ENCODE data around the gene TUBB2A.
A peak's percentile ranks its signal among the peaks of the same experiment; 100 is the strongest.
"Not testable (repeated sequence)": the region's sequence is repeated elsewhere in the genome, so short reads cannot be mapped to it uniquely, and the experiment has no call there.

Gene TUBB2A

GRCh38 chr6:3181105-3181504 is 23.8 kb upstream of the TUBB2A start:
- DNase-seq (ENCODE audit: low read depth in 3 of 3): no peak

DNA sequence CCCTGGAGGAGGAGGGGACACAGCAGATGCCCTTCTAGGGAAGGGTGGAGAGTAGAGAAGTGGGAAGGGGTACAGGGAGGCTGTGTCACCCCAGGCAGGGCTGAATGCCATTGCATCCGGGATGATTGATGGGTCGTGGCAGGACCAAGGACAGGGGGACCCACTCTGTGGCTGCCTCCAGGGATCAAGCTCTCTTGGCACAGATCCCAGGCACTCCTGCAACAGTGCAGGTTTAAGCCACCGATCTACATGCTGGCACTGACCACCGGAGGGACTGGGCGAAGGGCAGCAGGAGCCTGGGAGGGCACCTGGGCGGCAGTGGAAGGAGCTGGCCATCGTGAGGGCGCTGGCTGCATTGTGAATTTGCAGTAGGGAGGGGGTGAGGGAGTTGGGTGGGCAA is 22.6 kb upstream of the TUBB2A start:
- not testable (repeated sequence) for DNase-seq (ENCODE audit: low read depth in 3 of 3)

DNA sequence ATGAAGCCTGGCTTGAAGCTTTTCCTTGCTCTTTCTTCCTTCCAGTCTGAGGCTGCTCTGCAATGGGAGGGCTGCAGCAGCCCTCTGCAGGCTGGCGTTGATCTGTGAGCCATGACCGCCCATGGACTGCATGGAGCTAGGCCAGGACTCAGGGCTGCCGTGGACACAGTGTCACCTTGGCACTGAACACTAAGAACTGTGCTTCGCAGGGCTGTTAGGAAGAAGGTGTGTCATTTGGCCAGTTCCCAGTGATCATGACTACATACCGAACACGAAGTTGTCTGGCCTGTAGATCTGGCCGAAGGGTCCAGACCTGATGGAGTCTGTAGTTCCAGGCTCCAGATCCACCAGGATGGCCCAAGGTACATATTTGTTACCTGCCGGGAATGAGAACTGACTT is 21.3 kb upstream of the TUBB2A start:
- DNase-seq (ENCODE audit: low read depth in 3 of 3): not testable (repeated sequence)

GRCh38 chr6:3176562-3177355 is 19.4 kb upstream of the TUBB2A start:
- DNase-seq (ENCODE audit: low read depth in 3 of 3): peak in 2 of 3 donors; percentile 29 to 41

- DNase-seq (ENCODE audit: low read depth in 3 of 3): no peak
Observed at GRCh38 chr6:3175715-3176402, 18.5 kb upstream of the TUBB2A start.

DNA sequence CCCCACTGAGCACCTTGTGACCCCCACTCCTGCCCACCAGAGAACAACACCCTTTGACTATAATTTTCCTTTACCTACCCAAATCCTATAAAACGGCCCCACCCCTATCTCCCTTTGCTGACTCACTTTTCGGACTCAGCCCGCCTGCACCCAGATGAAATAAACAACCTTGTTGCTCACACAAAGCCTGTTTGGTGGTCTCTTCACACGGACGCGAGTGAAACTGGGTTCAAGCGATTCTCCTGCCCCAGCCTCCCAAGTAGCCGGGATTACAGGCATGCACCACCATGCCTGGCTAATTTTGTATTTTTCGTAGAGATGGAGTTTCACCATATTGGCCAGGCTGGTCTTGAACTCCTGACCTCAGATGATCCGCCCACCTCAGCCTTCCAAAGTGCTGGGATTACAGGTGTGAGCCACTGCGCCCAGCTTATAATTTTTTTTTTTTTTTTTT is 16.3 kb upstream of the TUBB2A start:
- not testable (repeated sequence) for DNase-seq (ENCODE audit: low read depth in 3 of 3)

- not testable (repeated sequence) for DNase-seq (ENCODE audit: low read depth in 3 of 3)
Observed at GRCh38 chr6:3172789-3173188, 15.4 kb upstream of the TUBB2A start.

DNA sequence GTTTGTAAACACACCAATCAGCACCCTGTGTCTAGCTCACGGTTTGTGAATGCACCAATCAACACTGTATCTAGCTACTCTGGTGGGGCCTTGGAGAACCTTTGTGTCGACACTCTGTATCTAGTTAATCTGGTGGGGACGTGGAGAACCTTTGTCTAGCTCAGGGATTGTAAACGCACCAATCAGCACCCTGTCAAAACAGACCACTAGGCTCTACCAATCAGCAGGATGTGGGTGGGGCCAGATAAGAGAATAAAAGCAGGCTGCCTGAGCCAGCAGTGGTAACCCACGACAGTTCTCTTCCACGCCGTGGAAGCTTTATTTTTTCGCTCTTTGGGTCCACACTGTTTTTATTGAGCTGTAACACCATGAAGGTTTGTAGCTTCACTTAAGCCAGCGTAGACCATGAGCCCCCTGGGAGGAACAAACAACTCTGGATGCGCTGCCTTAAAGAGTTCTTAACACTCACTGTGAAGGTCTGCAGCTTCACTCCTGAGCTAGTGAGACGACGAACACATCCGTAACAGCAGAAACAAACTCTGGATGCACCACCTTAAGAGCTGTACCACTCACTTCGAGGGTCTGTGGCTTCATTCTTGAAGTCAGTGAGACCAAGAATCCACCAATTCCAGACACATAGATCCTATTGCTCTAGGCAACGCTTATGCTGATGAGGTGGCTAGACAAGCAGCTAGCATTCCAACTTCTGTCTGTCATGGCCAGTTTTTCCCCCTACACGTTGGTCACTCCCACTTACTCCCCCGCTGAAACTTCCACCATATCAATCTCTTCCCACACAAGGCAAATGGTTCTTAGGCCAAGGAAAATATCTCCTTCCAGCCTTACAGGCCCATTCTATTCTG is 14.2 kb upstream of the TUBB2A start:
- DNase-seq (ENCODE audit: low read depth in 3 of 3): not testable (repeated sequence)

DNA sequence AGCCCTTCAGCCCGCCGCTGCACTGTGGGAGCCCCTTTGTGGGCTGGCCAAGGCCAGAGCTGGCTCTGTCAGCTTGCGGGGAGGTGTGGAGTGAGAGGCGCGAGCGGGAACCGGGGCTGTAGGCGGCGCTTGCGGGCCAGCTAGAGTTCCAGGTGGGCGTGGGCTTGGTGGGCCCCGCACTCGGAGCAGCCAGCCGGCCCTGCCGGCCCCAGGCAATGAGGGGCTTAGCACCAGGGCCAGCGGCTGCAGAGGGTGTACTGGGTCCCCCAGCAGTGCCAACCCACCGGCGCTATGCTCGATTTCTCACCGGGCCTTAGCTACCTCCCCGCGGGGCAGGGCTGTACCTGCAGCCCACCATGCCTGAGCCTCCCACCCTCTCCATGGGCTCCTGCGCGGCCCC is 13.3 kb upstream of the TUBB2A start:
- not testable (repeated sequence) for DNase-seq (ENCODE audit: low read depth in 3 of 3)

DNA sequence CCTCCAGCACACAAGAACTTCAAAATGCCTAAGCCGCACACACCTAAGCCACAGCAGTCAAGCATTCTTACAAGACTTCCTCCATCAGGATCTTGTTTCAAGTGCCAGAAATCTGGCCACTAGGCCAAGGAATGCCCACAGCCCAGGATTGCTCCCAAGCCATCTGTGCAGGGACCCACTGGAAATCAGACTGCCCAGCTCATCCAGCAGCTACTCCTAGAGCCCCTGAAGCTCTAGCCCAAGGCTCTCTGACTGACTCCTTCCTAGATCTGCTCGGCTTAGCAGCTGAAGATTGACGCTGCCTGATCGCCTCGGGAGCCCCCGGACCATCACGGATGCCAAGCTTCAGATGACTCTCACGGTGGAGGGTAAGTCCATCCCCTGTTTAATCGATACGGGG is 10.7 kb upstream of the TUBB2A start:
- DNase-seq (ENCODE audit: low read depth in 3 of 3): not testable (repeated sequence)

DNA sequence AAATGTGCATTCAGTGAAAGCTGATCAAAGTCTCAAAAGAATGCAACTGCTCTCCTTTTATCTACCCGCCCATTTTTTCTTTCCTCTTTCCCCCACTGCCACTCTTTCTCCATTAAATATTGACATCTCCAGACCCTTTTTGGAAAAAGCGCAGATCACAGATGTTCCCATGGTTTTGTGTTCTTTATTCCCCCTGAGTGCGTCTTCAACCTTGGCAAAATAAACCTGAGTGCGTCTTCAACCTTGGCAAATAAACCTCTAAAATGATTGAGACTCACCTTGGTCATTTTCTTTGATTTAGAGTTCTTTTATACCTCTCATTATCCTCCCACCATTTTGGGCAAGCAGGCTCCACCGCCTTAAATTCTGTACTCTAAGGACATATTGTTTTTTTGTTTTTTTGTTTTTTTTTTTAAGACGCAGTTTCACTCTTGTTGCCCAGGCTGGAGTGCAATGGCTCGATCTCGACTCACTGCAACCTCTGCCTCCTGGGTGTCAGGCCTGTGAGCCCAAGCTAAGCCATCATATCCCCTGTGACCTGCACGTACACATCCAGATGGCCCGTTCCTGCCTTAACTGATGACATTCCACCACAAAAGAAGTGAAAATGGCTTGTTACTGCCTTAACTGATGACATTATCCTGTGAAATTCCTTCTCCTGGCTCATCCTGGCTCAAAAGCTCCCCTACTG is 9.3 kb upstream of the TUBB2A start:
- DNase-seq (ENCODE audit: low read depth in 3 of 3): not testable (repeated sequence)

- no peak for DNase-seq (ENCODE audit: low read depth in 3 of 3)
Observed at GRCh38 chr6:3165631-3166534, 8.5 kb upstream of the TUBB2A start.

- no peak for DNase-seq (ENCODE audit: low read depth in 3 of 3)
Observed at GRCh38 chr6:3164388-3164787, 7.0 kb upstream of the TUBB2A start.

DNA sequence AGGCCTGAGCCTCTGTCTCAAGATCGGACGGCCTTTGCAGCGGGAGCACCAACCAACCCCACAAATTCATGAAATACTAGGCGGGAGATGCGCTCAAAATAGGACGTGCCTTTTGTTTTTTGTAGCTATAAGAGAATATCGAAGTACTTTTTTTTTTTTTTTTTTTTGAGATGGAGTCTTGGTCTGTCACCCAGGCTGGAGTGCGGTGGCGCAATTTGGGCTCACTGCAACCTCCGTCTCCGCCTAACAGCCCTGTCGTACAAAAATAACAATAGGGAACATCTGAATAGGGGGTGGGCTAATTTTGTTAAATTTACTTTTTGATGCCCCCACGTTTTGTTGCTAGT is 5.9 kb upstream of the TUBB2A start:
- DNase-seq (ENCODE audit: low read depth in 3 of 3): no peak

GRCh38 chr6:3162565-3163247 is 5.4 kb upstream of the TUBB2A start:
- peak; percentile 10 to 33 (median 24) for DNase-seq (ENCODE audit: low read depth in 3 of 3)

- DNase-seq (ENCODE audit: low read depth in 3 of 3): no peak
Observed at GRCh38 chr6:3162067-3162497, 4.7 kb upstream of the TUBB2A start.

GRCh38 chr6:3159805-3160781 is 2.7 kb upstream of the TUBB2A start:
- peak in 2 of 3 donors; percentile 20 to 22 for DNase-seq (ENCODE audit: low read depth in 3 of 3)
